ENCODE data around the gene AOAH.
"Not testable (repeated sequence)": the region's sequence is repeated elsewhere in the genome, so short reads cannot be mapped to it uniquely, and the experiment has no call there.

AOAH gene

DNA sequence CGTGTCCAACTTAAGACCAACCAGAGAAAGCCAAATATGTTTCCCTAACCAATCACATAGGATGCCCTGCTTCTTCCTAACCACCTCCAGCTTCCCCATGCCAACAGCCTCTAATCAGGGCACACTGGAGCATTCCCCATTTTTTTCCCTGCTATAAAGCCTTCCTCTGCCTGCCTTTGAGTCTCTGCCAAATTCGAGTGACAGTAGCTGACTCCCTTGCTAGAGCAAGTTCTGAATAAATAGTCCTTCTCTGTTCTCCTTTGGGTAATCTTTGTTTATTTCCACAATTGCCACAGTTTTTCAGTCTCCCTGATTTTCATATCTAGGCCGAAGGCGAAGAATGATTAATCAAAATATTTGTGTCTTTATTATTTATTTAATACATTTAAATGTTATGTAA lies 238.0 kb downstream of the AOAH start:
- Histone ChIP-seq H3K4me1 (no peaks in the 10 kb centered on the region), H3K9me3 (no peaks in the 10 kb centered on the region), H3K4me3 (no peak overlapping the region), H3K36me3 (replicated peaks) (no peaks in the 10 kb centered on the region), H3K27me3 (ENCODE audit: low read depth) (peaks cover 4% of the 10 kb centered on the region)
- in situ Hi-C loops (cut with MboI; ENCODE audit: low sequenced_read_pairs) = loop anchor here (25.0 kb wide), 1 partner anchor 476 kb away; no protein-coding TSS in a partner anchor
- no peak for DNase-seq (ENCODE audit: low spot score in 2 of 2)

GRCh38 chr7:36484265-36484664 lies 240.0 kb downstream of the AOAH start:
- no peak overlapping the region for H3K4me3 ChIP-seq
- no peaks in the 10 kb centered on the region; the same call in 1 of the 2 replicates for H3K27me3 ChIP-seq (ENCODE audit: low read depth)

DNA sequence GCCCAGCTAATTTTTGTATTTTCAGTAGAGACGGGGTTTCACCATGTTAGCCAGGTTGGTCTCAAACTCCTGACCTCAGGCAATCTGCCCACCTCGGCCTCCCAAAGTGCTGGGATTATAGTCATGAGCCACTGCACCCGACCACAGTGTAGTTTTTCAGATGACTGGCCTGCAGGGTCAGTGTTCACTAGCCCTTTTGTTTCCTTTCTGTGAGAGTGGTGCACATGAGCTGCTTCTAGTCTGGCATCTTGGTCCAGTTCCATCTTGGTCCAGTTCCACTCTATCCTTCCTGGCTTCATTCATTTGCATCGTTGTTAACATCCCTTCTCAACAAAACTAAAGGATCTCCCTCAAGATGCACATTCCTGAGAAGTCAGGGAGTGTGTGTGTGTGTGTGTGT lies 240.4 kb downstream of the AOAH start:
- not testable (repeated sequence) for DNase-seq (ENCODE audit: low spot score in 2 of 2); H3K27me3 ChIP-seq (ENCODE audit: low read depth); H3K4me1 ChIP-seq; H3K9me3 ChIP-seq; H3K4me3 ChIP-seq; H3K36me3 ChIP-seq (replicated peaks)
- in situ Hi-C loops (cut with MboI; ENCODE audit: low sequenced_read_pairs) = loop anchor here (25.0 kb wide), 1 partner anchor 478 kb away; no protein-coding TSS in a partner anchor

More at GRCh38 chr7:36484265-36484664, 240.0 kb downstream of the AOAH start:
- no peak for DNase-seq (ENCODE audit: low spot score in 2 of 2)
- Histone ChIP-seq H3K4me1 (no peaks in the 10 kb centered on the region), H3K9me3 (no peaks in the 10 kb centered on the region), H3K36me3 (replicated peaks) (no peaks in the 10 kb centered on the region)
- in situ Hi-C loops (cut with MboI; ENCODE audit: low sequenced_read_pairs) = loop anchor here (25.0 kb wide), 1 partner anchor 478 kb away; no protein-coding TSS in a partner anchor

DNA sequence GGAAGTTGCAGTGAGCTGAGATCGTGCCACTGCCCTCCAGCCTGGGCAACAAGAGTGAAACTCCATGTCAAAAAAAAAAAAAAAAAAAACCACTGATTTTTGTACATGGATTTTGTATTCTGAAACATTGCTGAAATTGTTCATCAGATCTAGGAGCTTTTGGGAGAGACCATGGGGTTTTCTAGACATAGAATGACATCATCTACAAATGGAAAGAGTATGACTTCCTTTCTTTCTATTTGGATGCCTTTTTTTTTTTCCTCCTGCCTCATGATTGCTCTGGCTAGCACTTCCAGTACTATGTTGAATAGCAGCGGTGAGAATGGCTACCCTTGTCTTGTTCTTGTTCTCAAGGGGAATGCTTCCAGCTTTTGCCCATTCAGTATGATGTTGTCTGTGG lies 245.5 kb downstream of the AOAH start:
- H3K4me3 ChIP-seq = no peak overlapping the region
- H3K9me3 ChIP-seq = no peaks in the 10 kb centered on the region
- in situ Hi-C loops (cut with MboI; ENCODE audit: low sequenced_read_pairs) = loop anchor here (10.0 to 25.0 kb wide), 2 partner anchors 196 to 484 kb away; no protein-coding TSS in a partner anchor
- H3K36me3 ChIP-seq (replicated peaks) = no peaks in the 10 kb centered on the region
- no peaks in the 10 kb centered on the region for H3K4me1 ChIP-seq
- no peak for DNase-seq (ENCODE audit: low spot score in 2 of 2)
- no peaks in the 10 kb centered on the region for H3K27me3 ChIP-seq (ENCODE audit: low read depth)

DNA sequence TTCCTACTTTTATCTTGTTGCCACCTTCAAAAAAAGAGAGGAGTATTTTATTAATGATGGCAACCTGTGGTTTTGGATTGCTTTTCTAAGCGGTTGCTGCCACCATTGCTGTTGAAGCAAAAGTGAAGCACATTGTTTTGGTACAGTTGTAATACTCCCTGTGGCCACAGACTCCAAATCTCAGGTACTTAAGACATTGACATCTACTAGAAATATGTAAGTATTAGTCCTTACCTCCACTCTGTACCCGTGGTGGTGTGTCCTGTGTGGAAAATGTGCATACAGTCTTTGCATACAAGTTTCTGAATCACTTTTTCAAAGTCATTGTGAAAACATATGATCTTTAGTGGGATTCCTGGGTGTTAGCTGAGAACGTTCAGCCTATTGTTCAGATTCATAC lies 248.9 kb downstream of the AOAH start:
- DNase-seq (ENCODE audit: low spot score in 2 of 2) = no peak
- H3K36me3 ChIP-seq (replicated peaks) = no peaks in the 10 kb centered on the region
- no peak overlapping the region for H3K4me3 ChIP-seq
- H3K4me1 ChIP-seq = no peaks in the 10 kb centered on the region
- no peaks in the 10 kb centered on the region for H3K9me3 ChIP-seq
- no peaks in the 10 kb centered on the region for H3K27me3 ChIP-seq (ENCODE audit: low read depth)
- in situ Hi-C loops (cut with MboI; ENCODE audit: low sequenced_read_pairs) = loop anchor here (10.0 to 25.0 kb wide), 2 partner anchors 199 to 487 kb away; no protein-coding TSS in a partner anchor

DNA sequence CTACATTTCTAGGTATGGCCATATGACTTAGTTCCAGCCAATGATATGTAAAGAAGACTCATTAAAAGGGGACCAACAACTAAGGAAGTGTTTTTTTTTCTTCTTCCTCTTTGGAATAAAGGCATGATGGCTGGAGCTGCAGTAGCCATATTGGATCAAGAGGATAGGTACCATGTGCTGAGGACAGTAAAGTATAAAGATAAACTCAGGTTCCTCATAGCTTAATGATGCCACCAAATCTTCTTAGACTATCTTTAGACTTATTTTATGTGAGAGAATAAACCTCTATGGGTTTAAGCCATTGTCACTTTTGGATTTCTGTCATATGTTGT lies 249.3 kb downstream of the AOAH start:
- no peak for DNase-seq (ENCODE audit: low spot score in 2 of 2)
- in situ Hi-C loops (cut with MboI; ENCODE audit: low sequenced_read_pairs) = loop anchor here (10.0 to 25.0 kb wide), 2 partner anchors 200 to 487 kb away; no protein-coding TSS in a partner anchor
- Histone ChIP-seq H3K4me3 (no peak overlapping the region), H3K9me3 (no peaks in the 10 kb centered on the region), H3K4me1 (no peaks in the 10 kb centered on the region), H3K36me3 (replicated peaks) (no peaks in the 10 kb centered on the region), H3K27me3 (ENCODE audit: low read depth) (no peaks in the 10 kb centered on the region)

- Histone ChIP-seq H3K4me3 (no peak overlapping the region), H3K27me3 (ENCODE audit: low read depth) (no peaks in the 10 kb centered on the region), H3K4me1 (no peaks in the 10 kb centered on the region), H3K9me3 (no peaks in the 10 kb centered on the region), H3K36me3 (replicated peaks) (no peaks in the 10 kb centered on the region)
- no peak for DNase-seq (ENCODE audit: low spot score in 2 of 2)
- in situ Hi-C loops (cut with MboI; ENCODE audit: low sequenced_read_pairs) = loop anchor here (5.0 to 25.0 kb wide), 3 partner anchors 200 to 723 kb away; no protein-coding TSS in a partner anchor
Measured at GRCh38 chr7:36474283-36475010, 249.8 kb downstream of the AOAH start.

- H3K9me3 ChIP-seq = no peaks in the 10 kb centered on the region
- no peaks in the 10 kb centered on the region for H3K4me1 ChIP-seq
- H3K36me3 ChIP-seq (replicated peaks) = no peaks in the 10 kb centered on the region
- no peaks in the 10 kb centered on the region for H3K27me3 ChIP-seq (ENCODE audit: low read depth)
- in situ Hi-C loops (cut with MboI; ENCODE audit: low sequenced_read_pairs) = loop anchor here (5.0 to 10.0 kb wide), 2 partner anchors 201 to 724 kb away; no protein-coding TSS in a partner anchor
- DNase-seq (ENCODE audit: low spot score in 2 of 2) = peak; percentile 49 to 81
- H3K4me3 ChIP-seq = no peak overlapping the region
Measured at GRCh38 chr7:36473454-36474282, 250.6 kb downstream of the AOAH start.

- no peak for DNase-seq (ENCODE audit: low spot score in 2 of 2)
- no peaks in the 10 kb centered on the region for H3K4me1 ChIP-seq
- in situ Hi-C loops (cut with MboI; ENCODE audit: low sequenced_read_pairs) = loop anchor here (5.0 to 10.0 kb wide), 2 partner anchors 203 to 725 kb away; no protein-coding TSS in a partner anchor
- no peak overlapping the region for H3K4me3 ChIP-seq
- no peaks in the 10 kb centered on the region for H3K27me3 ChIP-seq (ENCODE audit: low read depth)
- H3K36me3 ChIP-seq (replicated peaks) = no peaks in the 10 kb centered on the region
- no peaks in the 10 kb centered on the region for H3K9me3 ChIP-seq
Measured at GRCh38 chr7:36472141-36472729, 252.1 kb downstream of the AOAH start.

DNA sequence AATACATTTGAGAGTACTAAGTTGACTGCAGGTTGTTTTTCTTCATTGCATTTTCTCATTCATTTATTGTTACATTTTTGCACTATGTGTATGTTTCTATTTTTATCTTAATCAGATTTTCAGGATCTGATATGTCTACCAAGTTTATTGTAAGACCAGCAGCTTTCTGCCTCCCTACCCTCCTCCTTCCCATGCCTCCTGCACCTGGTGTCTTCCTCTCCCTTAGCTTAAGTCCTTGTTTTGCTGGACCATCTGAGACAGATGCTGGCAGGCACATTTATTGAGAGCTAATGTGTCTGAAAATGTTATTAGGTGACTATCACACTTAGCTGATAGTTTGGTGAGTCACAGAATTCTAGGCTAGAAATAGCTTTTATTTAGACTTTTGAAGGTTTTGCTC lies 255.1 kb downstream of the AOAH start:
- no peak for DNase-seq (ENCODE audit: low spot score in 2 of 2)
- no peaks in the 10 kb centered on the region for H3K36me3 ChIP-seq (replicated peaks)
- H3K4me3 ChIP-seq = no peak overlapping the region
- no peaks in the 10 kb centered on the region for H3K9me3 ChIP-seq
- in situ Hi-C loops (cut with MboI; ENCODE audit: low sequenced_read_pairs) = no loop called here
- H3K27me3 ChIP-seq (ENCODE audit: low read depth) = no peaks in the 10 kb centered on the region
- no peaks in the 10 kb centered on the region for H3K4me1 ChIP-seq

DNA sequence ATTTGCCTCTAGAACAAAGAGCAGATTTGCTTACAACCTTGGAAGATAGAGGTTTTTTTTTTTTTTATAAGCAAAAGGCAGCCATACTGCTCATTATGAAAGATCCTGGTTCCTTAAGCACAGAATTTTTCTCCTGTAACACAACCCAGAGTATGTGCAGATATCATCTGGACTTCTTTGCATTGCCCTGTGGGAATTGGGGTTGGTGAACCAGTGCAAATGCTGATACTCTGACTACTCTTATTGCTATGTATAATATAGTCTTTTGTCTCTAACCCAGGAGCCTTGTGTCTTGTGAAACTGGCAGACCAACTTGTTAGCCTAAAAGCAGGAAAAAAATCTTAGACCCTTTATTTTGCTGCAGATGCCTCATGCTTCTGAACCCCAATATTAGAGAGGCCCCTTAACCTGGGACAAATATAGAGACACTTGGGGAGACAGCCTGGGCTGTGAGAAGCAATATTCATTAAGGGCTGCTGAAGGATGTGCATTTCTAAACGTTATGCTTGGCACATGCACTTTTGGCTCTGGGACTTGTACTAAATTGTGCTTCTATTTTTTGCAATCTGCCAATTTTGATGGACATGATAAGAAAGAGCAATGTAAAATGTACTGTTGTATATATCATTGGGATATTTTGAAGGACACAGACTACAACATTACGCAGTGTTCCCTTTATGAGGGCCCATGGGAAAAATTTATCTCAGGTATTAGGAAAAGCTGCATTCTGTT lies 255.8 kb downstream of the AOAH start:
- no peak for DNase-seq (ENCODE audit: low spot score in 2 of 2)
- in situ Hi-C loops (cut with MboI; ENCODE audit: low sequenced_read_pairs) = no loop called here
- no peaks in the 10 kb centered on the region for H3K4me1 ChIP-seq
- no peaks in the 10 kb centered on the region for H3K36me3 ChIP-seq (replicated peaks)
- no peak overlapping the region for H3K4me3 ChIP-seq
- no peaks in the 10 kb centered on the region for H3K9me3 ChIP-seq
- no peaks in the 10 kb centered on the region for H3K27me3 ChIP-seq (ENCODE audit: low read depth)

DNA sequence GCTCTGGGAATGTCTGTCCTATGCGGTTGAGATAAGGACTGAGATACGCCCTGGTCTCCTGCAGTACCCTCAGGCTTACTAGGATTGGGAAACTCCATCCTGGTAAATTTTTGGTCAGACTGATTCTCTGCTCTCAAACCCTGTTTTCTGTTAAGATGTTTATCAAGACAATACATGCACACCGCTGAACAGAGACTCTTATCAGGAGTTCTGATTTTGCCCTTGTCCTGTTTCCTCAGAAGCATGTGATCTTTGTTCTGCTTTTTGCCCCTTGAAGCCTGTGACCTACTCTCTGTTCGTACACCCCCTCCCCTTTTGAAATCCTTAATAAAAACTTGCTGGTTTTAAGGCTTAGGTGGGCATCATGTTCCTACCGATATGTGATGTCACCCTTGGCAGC lies 258.3 kb downstream of the AOAH start:
- in situ Hi-C loops (cut with MboI; ENCODE audit: low sequenced_read_pairs); H3K27me3 ChIP-seq (ENCODE audit: low read depth); H3K4me1 ChIP-seq; H3K4me3 ChIP-seq; H3K36me3 ChIP-seq (replicated peaks); DNase-seq (ENCODE audit: low spot score in 2 of 2); H3K9me3 ChIP-seq: not testable (repeated sequence)

DNA sequence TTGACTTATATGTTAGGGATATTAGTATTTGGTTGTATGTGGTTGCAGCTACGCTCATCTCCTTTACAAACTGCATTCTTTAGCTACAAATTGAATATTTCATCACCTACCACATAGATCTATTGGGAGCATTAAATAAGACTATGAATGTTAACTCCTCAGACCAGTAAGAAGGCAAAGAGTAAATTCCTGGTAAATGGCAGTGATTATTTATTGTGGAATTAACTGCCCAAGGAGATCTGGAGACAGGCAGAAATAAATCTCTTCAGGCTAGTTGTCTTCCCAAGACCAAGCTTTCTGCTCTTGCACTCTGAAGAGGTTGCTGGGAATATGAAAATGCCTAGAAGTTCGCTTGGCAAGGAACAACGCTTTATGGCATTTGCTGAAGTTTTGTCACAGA lies 260.0 kb downstream of the AOAH start:
- Histone ChIP-seq H3K27me3 (ENCODE audit: low read depth) (no peaks in the 10 kb centered on the region), H3K9me3 (no peaks in the 10 kb centered on the region), H3K4me1 (no peaks in the 10 kb centered on the region), H3K36me3 (replicated peaks) (no peaks in the 10 kb centered on the region), H3K4me3 (no peak overlapping the region)
- in situ Hi-C loops (cut with MboI; ENCODE audit: low sequenced_read_pairs) = no loop called here
- DNase-seq (ENCODE audit: low spot score in 2 of 2) = no peak

All from HAP-1 (cell line).